ENCODE results near the gene BRIP1. TPM values are rescaled to one million over a fixed set of nuclear protein-coding genes. Genes with fewer than 3 reads are reported as not detected.
"Not testable (repeated sequence)": the region's sequence is repeated elsewhere in the genome, so short reads cannot be mapped to it uniquely, and the experiment has no call there.

BRIP1 gene
- total RNA-seq, 1 experiment from 2014 or later, result 13.8 TPM

DNA sequence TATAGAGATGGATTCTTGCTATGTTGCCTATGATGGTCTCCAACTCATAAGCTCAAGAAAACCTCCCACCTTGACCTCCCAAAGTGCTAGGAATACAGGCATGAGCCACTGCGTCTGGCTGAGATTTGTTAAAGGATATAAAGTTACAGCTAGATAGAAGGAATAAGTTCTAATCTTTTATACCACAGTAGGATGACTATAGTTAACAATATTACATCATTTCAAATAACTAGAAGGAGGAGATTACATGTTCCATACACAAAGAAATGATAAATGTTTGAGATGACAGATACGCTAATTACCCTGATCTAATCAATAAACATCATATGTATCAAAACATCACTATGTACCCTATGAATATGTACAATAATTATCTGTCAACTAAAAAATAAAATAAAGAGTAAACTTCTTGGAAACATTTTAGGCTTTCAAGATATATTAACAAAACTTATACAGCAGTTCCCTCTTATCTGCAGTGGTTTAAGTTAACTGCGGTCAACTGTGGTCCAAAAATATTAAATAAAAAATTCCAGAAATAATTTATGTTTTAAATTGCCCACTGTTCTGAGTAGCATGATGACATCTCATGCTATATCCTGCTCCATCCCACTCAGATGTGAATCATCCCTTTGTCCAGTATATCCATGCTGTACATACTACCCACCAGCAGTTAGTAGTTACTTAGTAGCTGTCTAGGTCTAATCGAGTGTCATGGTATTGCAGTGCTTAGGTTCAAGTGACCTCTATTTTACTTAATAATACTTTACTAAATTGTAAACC, 143.1 kb downstream of the BRIP1 start:
- TF ChIP-seq, protein P1, sequence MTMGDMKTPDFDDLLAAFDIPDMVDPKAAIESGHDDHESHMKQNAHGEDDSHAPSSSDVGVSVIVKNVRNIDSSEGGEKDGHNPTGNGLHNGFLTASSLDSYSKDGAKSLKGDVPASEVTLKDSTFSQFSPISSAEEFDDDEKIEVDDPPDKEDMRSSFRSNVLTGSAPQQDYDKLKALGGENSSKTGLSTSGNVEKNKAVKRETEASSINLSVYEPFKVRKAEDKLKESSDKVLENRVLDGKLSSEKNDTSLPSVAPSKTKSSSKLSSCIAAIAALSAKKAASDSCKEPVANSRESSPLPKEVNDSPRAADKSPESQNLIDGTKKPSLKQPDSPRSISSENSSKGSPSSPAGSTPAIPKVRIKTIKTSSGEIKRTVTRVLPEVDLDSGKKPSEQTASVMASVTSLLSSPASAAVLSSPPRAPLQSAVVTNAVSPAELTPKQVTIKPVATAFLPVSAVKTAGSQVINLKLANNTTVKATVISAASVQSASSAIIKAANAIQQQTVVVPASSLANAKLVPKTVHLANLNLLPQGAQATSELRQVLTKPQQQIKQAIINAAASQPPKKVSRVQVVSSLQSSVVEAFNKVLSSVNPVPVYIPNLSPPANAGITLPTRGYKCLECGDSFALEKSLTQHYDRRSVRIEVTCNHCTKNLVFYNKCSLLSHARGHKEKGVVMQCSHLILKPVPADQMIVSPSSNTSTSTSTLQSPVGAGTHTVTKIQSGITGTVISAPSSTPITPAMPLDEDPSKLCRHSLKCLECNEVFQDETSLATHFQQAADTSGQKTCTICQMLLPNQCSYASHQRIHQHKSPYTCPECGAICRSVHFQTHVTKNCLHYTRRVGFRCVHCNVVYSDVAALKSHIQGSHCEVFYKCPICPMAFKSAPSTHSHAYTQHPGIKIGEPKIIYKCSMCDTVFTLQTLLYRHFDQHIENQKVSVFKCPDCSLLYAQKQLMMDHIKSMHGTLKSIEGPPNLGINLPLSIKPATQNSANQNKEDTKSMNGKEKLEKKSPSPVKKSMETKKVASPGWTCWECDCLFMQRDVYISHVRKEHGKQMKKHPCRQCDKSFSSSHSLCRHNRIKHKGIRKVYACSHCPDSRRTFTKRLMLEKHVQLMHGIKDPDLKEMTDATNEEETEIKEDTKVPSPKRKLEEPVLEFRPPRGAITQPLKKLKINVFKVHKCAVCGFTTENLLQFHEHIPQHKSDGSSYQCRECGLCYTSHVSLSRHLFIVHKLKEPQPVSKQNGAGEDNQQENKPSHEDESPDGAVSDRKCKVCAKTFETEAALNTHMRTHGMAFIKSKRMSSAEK (CRISPR knock-in tag; IDR thresholded peaks at IDR 0.05; ENCODE audit: borderline replicate concordance), result no peak
- TF ChIP-seq GRHL2 (CRISPR knock-in tag; IDR thresholded peaks at IDR 0.05; ENCODE audit: insufficient replicate concordance, severe bottlenecking), result no peak
- TF ChIP-seq NFE2L1 (CRISPR knock-in tag; IDR thresholded peaks at IDR 0.05), result no peak
- TF ChIP-seq ZNF263 (CRISPR knock-in tag; IDR thresholded peaks at IDR 0.05; ENCODE audit: low read depth), result no peak
- no peak for TF ChIP-seq ZNF138 (CRISPR knock-in tag; conservative IDR thresholded peaks at IDR 0.05)
- TF ChIP-seq, protein P2, sequence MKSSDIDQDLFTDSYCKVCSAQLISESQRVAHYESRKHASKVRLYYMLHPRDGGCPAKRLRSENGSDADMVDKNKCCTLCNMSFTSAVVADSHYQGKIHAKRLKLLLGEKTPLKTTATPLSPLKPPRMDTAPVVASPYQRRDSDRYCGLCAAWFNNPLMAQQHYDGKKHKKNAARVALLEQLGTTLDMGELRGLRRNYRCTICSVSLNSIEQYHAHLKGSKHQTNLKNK (CRISPR knock-in tag; IDR thresholded peaks at IDR 0.05), result no peak
- TF ChIP-seq NR1H2 (CRISPR knock-in tag; IDR thresholded peaks at IDR 0.05), result no peak
- no peak for TF ChIP-seq CREB1 (CRISPR knock-in tag; IDR thresholded peaks at IDR 0.05)
- TF ChIP-seq, protein P3, sequence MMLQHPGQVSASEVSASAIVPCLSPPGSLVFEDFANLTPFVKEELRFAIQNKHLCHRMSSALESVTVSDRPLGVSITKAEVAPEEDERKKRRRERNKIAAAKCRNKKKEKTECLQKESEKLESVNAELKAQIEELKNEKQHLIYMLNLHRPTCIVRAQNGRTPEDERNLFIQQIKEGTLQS (CRISPR knock-in tag; conservative IDR thresholded peaks at IDR 0.05), result no peak
- TF ChIP-seq, protein P4, sequence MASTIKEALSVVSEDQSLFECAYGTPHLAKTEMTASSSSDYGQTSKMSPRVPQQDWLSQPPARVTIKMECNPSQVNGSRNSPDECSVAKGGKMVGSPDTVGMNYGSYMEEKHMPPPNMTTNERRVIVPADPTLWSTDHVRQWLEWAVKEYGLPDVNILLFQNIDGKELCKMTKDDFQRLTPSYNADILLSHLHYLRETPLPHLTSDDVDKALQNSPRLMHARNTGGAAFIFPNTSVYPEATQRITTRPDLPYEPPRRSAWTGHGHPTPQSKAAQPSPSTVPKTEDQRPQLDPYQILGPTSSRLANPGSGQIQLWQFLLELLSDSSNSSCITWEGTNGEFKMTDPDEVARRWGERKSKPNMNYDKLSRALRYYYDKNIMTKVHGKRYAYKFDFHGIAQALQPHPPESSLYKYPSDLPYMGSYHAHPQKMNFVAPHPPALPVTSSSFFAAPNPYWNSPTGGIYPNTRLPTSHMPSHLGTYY (CRISPR knock-in tag; IDR thresholded peaks at IDR 0.05), result no peak
- TF ChIP-seq, protein P5, sequence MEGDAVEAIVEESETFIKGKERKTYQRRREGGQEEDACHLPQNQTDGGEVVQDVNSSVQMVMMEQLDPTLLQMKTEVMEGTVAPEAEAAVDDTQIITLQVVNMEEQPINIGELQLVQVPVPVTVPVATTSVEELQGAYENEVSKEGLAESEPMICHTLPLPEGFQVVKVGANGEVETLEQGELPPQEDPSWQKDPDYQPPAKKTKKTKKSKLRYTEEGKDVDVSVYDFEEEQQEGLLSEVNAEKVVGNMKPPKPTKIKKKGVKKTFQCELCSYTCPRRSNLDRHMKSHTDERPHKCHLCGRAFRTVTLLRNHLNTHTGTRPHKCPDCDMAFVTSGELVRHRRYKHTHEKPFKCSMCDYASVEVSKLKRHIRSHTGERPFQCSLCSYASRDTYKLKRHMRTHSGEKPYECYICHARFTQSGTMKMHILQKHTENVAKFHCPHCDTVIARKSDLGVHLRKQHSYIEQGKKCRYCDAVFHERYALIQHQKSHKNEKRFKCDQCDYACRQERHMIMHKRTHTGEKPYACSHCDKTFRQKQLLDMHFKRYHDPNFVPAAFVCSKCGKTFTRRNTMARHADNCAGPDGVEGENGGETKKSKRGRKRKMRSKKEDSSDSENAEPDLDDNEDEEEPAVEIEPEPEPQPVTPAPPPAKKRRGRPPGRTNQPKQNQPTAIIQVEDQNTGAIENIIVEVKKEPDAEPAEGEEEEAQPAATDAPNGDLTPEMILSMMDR (IDR thresholded peaks at IDR 0.05), result no peak
- TF ChIP-seq, protein P6, sequence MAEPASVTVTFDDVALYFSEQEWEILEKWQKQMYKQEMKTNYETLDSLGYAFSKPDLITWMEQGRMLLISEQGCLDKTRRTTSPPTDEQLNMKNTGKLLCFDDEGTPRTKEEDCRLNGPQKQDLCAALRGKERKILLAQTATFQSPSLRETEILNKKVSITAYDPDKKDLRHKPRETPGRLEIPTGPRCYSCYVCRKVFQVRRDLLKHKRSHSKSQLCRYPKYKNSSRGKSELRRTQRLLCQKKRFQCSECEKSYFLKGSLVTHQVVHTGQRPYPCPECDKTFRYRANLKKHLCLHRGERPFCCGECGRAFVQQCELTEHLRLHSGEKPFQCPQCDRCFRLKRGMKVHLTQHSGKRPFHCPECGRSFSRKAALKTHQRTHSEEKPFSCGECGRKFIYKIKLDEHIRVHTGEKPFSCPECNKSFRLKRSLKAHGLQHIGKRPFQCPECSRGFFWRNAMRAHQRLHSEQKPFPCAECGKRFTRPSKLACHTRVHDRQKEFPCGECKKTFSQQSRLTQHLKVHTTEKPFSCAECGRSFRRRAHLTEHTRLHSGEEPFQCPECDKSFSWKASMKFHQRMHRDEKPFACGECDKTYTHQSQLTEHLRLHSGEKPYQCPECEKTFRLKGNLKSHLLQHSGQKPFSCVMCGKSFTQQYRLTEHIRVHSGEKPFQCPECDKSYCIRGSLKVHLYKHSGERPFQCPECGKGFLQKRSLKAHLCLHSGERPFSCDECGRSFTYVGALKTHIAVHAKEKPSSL (CRISPR knock-in tag; conservative IDR thresholded peaks at IDR 0.05), result no peak
- TF ChIP-seq OVOL2 (CRISPR knock-in tag; IDR thresholded peaks at IDR 0.05; ENCODE audit: borderline replicate concordance), result no peak
- peaks cover 33% of the 10 kb centered on the region for H3K9me3 Mint-ChIP-seq
- no peak for ATAC-seq
- ChIA-PET POLR2A (no interaction called here), CTCF (interaction anchor here (0.6 kb wide), 1 partner anchor 9 kb away, joined by 6 read pairs; no protein-coding TSS in a partner anchor)
- no peak overlapping the region for H3K27ac Mint-ChIP-seq
- DNase-seq (ENCODE audit: low spot score), result no peak
- H3K27me3 Mint-ChIP-seq (ENCODE audit: low read depth), result no peaks in the 10 kb centered on the region
- no peak overlapping the region for H3K4me3 Mint-ChIP-seq
- H3K4me1 Mint-ChIP-seq, result no peaks in the 10 kb centered on the region
- H3K36me3 Mint-ChIP-seq, result peaks cover 36% of the 10 kb centered on the region

DNA sequence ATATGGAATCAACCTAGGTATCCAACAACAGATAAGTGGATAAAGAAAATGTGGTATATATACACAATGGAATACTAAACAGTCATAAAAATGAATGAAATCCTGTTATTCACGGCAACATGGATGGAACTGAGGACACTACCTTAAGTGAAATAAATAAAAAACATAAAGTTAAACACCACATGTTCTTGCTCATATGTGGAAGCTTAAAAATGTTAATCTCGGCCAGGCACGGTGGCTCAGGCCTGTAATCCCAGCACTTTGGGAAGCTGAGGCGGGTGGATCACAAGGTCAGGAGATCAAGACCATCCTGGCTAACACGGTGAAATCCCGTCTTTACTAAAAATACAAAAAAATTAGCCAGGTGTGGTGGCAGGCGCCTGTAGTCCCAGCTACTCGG, 144.1 kb downstream of the BRIP1 start:
- peaks cover 33% of the 10 kb centered on the region for H3K9me3 Mint-ChIP-seq
- H3K27me3 Mint-ChIP-seq (ENCODE audit: low read depth); POLR2A ChIA-PET; CTCF ChIA-PET; DNase-seq (ENCODE audit: low spot score); H3K4me3 Mint-ChIP-seq; ATAC-seq; H3K27ac Mint-ChIP-seq; H3K4me1 Mint-ChIP-seq: not testable (repeated sequence)
- peaks cover 39% of the 10 kb centered on the region for H3K36me3 Mint-ChIP-seq
